Measurements from ENCODE around the gene ZRSR2.
A peak's percentile ranks its signal among the peaks of the same experiment; 100 is the strongest.

ZRSR2 gene

DNA sequence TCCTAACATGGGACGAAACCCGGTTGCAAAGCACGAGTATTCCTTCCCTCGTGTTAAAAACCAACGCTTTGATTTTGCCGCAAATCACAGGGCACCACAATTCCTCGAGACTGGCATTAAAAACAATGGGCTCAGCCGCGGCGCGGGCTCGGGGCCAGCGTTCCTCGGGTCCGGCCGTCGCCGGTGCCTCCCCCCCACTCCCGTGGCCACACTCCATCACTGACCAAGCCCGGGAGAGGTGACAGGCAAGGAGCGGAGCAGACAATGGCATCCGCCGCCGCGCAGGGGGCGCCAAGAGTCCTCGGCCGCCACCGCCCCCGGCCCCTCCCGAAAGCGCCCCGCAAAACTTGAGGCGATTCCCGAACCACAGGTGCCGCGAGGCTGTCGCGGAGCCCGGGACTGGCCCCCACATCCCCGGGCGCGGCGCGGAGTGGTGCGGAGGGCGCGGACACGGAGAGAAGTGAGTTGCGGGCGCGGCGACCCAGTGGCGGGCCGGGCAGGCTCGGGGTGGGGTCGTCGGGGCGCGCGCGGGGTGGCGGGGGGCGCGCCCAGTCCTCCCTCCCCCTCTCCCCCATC is 63.9 kb downstream of the ZRSR2 start:
- DNase-seq: peak; percentile 60

DNA sequence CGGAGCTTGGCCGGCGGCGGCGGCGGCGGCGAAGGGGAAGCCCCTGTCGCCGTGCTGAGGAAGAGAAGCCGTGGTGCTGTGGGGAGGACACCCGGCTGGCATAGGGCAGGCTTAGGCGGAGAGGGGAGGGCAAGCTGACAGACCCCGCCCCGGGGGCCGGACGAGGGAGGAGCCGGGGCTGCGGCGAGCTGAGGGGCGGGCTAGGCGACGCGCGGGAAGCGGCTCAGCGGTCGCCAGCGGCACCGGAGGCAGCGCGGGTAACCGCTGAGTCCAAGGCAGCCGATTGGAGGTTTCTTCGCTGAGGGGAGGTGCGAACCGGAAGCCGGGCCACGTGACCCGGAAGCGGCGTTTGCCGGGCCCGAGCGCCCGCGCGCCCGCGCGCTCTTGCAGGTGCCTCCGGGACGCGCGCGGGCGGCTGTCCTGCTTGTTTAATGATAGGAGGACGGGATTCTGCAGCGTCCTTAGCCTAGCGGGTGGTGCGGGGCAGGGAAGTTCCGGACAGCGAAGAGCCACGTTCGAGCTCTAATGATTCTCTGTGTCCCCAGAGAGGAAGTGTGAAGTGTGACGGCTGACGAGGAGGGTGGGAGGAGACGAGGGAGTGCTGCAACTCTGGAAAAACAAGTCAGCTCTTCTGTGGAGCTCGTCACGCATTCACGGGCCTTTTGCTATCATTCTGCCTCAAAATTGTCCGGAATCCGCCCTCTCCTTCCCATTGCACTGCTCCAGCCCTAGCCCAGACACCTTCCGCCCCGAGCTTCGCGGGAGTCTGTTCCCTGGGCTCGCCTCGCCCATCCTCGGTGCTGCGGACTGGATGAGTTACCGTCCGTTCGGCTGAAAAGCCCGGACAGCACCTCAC is 64.7 kb downstream of the ZRSR2 start, which contains the start of gene AP1S2:
Gene AP1S2, minus strand, starts transcription at position 102 of the 856 bp plus-strand sequence. CDS start 2,289 bp downstream, outside the sequence.
- DNase-seq: peak; percentile 97

DNA sequence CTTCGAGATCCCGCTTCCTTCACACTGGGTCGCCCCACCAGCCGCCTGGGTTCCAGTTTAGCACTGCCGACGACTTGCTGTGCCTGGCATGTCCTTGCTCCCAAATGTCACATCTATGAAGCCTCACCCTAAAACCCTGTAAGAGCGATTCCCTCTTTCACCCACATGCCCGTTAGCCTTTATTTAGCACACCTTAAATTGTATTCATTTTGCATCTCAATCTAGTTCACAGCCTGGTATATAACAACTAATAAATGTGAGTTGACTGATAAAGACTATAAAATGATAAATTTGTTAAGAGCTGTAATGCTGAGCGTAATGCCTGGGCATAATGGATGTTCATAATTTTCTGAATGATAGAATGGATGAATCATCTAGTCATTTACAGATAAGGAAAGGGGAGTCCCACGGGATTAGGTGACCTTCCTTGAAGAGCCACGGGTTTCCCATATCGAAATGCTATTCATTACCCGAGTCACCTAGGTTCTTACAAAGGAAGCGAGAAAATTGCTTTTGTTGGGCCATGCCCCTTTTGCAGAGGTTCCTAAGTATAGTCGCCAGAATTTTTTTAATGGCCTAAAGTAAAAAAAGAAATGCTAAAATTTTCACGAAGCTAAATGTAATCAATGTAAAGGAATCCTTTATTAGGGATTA is 65.4 kb downstream of the ZRSR2 start:
- no peak for DNase-seq

DNA sequence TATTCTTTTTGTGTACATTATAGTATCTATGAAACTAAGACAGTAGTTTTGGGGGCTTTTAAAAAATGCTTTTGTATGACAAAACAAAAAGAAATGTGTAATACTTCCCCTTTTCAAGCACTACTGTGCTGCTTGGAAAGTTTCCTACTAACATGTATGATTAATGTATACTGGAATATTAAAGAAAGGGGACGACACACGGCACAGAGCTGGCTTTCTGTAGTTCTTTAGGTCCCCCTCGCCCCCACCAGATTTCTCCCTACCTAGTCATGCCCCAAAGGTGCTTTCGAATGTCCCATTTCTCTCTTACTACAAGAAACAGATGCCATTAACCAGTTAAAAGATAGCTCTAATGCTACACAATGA is 65.9 kb downstream of the ZRSR2 start:
- no peak for DNase-seq

DNA sequence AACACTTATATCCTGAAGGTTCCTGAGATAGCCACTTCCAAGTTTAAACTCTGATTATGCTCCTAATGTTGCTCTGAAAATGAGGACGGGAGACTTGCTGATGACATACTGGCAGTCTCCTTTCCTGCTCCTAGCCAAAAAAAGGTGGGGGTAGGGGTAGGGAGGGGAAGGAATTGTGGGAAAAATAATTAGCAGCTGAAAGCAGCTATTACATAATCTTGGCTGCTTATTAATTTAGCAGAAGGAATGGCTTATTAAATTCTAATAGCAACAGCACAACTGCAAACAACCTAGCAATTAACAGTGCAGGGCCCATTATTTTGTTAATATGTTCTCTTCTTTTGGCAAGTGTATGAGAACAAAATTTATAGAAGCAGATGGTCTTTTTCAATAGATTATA is 66.4 kb downstream of the ZRSR2 start:
- DNase-seq: no peak

DNA sequence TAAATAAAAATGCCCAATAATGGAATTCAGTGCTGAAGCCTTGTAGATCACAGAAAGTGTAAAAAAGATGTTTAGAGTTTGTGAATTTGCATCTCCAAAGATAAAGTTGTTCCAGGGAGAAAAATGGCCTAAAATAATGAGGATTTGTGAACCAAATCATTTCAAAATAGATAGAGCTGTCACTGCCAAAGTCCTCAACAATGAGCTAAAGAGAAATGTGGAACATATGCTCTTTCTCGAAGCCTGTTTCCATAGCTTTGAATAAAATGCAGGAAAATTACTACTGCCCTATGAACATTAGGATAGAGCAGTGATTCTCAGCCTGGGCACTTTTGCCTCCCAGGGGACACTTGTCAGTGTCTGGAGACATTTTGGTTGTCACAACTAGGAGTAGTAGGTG is 67.8 kb downstream of the ZRSR2 start:
- DNase-seq: no peak

DNA sequence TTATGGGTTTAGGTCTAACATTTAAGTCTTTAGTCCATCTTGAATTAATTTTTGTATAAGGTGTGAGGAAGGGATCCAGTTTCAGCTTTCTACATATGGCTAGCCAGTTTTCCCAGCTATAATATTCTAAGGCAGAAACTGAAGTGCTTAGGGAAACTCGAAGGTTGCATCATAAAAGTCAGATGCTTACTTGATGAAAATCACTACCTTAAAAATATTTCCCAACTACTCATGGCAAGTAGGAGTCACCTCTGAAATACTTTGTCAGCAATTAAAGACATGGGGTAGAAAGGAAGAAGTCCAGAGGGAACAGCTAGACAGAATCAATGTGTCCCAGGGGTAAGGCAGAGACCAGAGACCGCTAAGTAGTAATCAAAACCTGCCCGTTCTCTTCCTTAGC is 70.6 kb downstream of the ZRSR2 start:
- DNase-seq: no peak

DNA sequence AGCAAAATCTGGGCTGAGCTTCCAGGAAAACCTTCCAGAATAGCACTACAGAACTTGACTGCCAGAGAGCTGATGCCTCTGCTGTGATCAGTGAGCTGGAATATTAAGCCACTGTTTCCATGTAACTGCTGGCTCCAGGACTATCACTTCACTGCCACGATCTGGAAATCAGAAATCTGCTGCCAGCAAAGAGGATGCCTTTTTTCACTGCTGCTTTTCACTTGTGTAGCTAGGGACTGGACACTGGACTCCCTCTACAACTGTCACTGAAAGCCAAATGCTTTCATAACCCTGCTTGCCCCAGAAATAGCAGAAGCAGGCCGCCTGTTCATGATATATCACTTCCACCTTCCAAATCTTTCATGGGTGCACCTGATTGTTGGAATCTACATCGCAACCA is 73.7 kb downstream of the ZRSR2 start:
- peak; percentile 29 for DNase-seq

DNA sequence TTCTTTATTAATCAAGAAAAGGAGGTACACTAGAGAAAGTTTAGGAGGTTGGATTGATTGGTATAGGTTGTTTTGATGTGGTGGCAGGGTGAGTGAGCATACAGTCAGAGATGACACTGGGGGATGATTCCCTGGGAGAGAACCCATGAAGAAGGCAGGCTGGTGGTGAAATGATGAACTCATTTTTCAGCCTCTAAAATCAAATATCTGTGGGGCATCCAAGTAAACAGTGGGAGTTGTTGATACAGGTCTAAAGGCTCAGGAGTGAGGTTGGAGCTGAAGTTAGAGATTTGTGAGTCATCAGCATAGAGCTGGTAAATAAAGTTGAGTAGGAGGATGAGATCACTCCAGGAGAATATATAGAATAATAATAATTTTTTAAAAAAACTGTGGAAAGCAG is 74.3 kb downstream of the ZRSR2 start:
- no peak for DNase-seq

DNA sequence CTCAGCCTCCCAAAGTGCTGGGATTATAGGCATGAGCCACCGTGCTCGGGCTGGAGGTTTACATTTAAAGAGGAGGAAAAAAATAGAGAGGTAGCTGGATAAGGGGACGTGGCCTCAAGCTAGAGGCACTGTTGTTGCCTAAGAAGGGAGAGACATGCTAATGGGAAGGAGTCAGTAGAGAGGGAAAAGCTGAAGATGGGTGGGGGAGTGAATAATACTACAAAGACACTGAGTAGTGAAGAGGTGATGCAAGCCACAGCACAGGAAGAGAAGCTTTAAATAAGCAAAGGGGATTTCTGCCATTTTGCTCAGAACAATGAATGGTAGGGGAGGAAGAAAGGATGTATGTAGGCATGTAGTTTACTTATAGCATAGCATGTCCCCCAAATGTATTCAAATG is 75.9 kb downstream of the ZRSR2 start:
- no peak for DNase-seq

DNA sequence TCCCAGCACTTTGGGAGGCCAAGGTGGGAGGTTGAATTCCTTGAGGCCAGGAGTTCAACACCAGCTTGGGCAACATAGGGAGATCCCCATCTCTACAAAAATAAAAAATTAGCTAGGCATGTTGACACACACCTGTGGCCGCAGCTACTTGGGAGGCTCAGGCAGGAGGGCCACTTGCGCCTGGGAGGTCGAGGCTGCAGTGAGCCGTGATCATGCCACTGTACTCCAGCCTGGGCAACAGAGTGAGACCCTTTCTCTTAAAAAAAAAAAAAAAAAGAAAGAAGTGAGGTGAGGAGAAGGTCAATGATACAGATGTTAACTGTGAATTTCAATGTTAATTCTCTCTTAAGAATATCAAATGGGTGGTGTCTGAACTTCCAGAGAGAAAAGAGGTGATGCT is 79.4 kb downstream of the ZRSR2 start:
- DNase-seq: no peak

DNA sequence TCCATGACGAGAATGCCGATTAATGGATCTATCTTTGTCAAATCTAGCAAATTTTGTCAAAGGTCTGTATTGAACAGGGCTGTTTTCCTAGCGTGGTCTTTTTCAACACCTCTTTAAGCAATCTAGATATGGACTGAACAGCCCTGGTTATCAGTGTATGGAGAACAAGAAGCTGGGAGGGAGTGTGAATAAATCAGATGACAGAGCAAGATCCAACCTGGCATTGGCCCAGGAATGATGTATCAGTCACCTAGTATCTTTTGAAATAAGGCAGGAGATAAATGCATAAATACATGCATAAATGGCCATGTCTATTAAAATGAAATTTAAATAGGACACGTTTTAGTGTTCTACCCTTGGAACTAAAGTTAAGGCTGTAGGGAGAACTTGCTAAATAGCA is 80.0 kb downstream of the ZRSR2 start:
- no peak for DNase-seq

Data from femur (tissue), 1 donor.